HG02973 (cell line): ENCODE results near the gene FAXDC2.
A peak's percentile ranks its signal among the peaks of the same experiment; 100 is the strongest.
"Not testable (repeated sequence)": the region's sequence is repeated elsewhere in the genome, so short reads cannot be mapped to it uniquely, and the experiment has no call there.

ENCODE experiments used
- ATAC-seq: cut with Tn5 transposase; IDR thresholded peaks from one replicate; pipeline ENCODE4 v1.9.1; 2021; ENCODE audit warnings: moderate library complexity; ENCODE audit not compliant: unreplicated experiment

FAXDC2 gene

DNA sequence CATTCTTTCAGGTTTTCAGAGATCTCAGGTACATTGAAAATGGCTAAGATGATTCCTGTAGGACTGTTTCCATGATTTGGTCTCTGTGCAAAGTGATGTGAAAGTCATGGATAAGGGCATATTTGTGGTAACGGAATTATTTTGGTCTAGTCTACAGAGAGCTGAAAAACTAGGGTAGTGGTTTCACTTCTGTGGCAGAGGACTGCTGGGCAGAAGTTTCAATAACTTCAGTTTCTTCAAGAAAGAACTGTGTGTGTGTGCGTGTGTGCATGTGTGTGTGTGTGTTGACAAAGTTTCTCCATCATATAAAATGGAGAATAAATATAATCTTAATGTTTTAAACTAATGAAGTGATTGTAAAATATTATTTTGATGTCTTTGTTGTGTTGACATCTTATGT, 12.4 kb upstream of the FAXDC2 start:
- ATAC-seq = no peak

- no peak for ATAC-seq
Observed at GRCh38 chr5:154861946-154862345, 11.5 kb upstream of the FAXDC2 start.

DNA sequence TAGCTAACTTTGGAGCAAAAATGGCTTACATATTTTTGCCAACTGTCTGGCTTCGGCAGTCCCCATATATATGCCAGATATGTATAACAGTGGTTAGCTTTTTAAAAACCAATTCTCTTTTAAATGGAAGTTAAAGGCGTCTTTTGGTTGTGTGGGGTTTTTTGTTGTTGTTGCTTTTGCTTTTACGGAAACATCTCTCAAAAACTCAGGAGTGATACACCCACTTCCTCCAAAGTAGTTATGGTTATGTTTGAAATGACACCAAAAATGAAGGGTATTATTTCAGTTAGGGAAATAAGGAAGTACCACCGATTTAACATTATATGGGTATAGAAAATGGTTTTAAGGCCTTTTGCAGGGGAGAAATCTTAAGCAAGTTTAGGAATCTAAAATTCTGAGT, 10.4 kb upstream of the FAXDC2 start:
- ATAC-seq = no peak

- no peak for ATAC-seq
Observed at GRCh38 chr5:154860123-154860522, 9.7 kb upstream of the FAXDC2 start.

DNA sequence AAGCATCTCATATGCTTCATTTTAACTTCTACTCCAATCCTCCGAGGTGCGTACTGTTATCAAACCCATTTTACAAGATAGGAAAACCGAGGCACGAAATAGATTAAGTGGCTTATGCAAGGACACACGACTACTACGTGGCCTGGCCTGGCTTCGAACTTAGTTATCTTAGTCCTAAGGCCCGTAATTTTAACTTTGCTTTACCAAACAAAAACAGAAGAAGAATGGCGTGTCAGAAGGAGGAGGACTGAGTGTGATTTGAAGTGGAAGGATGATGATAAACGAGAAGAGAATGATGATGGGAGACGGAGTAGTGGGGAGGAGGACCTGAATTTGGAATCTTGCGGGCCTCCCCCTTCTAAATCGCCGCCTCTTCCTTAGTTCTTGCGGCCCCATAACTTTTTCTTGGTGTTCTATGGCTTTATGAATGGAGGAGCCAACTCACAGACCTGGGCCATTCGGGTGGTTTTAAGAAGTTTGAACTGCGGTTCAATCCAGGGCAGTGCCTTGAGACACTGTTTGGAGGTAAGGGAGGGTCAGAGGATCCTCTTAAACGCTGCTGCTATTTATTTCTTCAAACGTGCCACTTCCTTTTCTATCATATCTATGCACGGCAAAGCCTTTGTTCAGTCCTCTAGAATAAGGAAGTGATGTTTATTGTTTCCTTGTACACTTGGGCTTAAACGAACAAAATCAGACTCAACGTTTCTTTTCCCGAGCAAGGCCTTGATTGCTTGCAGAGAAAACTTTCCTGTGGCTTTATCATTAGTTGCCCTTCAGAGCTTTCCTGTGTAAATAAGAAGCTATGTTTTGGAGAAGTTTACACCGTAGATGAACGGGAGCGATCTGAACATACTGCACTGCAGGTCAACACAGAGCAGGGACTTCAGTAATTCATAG, 8.8 kb upstream of the FAXDC2 start:
- ATAC-seq = no peak

GRCh38 chr5:154858297-154858971, 8.0 kb upstream of the FAXDC2 start, which contains the start of gene CNOT8:
TSS of gene CNOT8 (plus strand) at chr5:154858627. CDS start at chr5:154863279, 4,652 bp downstream.
- peak; percentile 76 for ATAC-seq

- peak; percentile 61 for ATAC-seq
Observed at GRCh38 chr5:154857530-154858296, 7.3 kb upstream of the FAXDC2 start.

DNA sequence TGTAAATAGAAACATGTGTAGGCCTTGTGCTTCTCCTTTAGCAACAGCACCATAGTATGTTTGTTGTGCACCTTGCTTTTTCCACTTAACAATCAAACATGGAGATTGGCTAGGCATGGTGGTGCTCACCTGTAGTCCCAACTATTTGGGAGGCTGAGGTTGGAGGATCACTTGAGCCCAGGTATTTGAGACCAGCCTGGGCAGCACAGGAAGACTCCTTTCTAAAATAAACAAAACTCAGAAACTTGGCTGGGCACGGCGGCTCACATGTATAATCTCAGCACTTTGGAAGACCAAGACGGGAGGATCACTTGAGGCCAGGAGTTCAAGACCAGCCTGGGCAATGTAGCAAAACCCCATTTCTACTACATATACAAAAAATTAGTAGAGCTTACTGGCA, 948 bp upstream of the FAXDC2 start:
- ATAC-seq = no peak

DNA sequence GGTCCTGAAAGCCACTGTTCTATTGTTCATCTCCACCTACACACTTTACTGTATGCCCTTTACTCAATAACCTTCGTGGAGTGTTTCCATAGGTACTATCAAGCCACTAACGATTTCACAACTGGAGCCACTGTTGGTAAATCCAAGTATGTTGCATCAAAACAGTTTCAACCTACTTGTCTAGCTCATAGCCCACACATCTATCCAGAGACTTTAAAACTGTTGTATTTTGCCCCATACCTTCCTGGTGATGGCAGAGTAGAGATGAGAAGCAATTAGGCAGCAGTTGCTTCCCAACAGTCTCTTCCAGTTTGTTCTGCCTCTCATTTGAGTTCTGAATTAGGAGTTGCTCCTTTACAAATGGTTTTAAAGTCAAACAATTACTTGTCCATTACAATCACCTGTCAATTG, 607 bp downstream of the FAXDC2 start:
- ATAC-seq = no peak

DNA sequence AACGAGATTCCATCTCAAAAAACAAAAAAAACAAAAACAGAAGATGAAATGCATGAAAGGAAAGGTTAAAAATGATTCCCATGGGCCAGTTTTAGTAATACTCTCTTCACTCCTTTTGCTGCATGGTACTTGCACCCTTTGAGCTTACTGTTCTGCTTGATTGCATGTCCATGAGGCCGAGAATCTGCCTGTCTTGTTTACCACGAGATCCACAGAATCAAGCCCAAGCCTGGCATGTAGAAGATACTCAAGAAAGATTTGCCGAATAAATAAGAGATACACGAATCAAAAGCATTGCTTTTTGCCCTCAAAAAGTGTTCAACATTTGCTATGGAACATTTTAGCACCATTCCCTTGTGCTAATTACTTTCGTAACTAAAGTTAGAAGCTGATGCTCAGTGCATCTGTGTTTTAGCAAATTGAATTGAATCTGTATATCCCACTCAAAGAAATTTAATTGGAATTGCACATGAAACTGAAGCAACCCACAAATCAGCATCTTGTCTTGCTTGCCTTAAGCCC, 1.1 kb downstream of the FAXDC2 start:
- ATAC-seq = no peak

- no peak for ATAC-seq
Observed at GRCh38 chr5:154844809-154845208, 5.6 kb downstream of the FAXDC2 start.

DNA sequence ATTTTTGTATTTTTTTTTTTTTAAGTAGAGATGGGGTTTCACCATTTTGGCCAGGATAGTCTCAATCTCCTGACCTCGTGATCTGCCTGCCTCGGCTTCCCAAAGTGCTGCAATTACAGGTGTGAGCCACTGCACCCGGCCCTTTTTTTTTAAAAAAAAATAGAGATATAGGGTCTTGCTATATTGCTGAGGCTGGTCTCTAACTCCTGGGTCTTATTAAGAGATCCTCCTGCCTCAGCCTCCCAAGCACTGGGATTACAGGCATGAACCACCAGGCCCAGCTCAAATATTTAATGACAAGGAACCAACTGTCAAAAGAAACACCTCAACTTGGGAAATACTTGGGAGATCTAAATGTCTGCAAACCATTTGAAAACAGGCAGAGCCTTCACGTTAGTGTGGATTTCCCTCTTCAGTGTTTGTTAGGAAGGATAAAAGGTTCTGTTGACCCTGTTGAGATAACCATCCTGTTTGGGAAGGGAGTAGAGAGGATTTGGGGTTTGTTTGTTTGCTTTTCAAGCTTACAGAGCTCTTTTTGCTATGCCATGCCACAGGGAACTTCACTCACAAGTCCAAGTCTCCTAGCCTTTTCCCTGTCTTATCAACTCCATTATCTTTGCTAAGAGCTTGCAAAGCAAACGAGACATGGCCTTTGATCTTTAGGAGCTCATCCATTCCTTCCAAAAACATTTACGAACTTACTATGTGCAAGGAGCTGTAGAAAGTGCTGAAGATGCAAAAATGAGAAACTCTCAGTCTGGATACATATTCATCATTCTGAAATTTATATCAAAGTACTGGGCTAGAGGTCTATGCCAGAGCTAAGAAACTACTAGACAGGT, 7.5 kb downstream of the FAXDC2 start:
- ATAC-seq = no peak

DNA sequence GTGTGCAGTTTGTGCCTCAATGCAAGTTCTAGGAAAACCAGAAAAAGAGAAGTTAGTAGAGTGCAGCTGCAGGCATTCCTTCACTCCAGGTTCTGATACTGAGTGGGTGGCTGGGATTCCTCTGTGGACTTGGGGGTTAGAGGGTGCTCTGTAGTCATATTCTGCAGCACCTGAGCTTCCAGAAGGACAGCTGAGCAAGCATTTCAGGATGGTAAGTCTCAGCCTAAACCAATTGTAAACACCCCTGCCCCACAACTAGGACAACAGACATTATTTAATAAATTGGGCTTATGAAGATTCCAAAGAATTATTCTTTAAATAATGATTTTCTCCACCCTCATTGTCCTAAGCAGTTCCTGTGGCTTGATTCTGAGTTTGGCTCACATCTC, 9.1 kb downstream of the FAXDC2 start:
- ATAC-seq = no peak

DNA sequence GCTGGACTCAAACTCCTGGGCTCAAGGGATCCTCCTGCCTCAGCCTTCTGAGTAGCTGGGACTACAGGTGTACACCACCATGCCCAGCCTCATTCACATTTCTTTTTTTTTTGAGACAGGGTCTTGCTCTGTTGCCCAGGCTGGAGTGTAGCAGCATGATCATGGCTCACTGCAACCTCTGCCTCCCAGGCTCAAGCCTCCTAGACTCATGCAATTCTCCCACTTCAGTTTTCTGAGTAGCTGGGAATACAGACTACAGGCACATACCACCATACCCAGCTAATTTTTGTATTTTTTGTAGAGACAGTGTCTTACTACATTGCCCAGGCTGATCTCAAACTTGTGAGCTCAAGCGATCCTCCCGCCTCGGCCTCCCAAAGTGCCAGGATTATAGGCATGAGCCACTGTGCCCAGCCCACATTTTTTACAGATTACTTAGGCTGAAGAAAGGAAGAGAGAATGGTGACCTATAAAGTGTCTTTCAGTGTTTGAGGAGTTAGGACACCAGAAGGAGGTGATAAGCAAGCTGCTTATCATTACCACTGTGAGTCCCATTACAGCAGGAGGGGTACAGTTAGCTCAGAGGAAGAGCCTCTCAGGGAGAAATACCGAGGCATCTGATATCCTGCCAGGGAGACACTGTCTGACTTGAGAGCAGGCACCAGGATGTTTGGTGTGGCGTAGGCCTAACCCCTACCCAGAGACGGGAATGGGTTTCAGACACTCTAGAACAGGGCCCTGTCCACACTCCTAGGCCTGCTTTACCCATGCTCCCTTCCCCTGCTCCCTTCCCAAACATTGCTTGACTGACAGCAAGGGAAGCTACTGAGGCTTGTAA, 9.7 kb downstream of the FAXDC2 start:
- ATAC-seq = no peak

DNA sequence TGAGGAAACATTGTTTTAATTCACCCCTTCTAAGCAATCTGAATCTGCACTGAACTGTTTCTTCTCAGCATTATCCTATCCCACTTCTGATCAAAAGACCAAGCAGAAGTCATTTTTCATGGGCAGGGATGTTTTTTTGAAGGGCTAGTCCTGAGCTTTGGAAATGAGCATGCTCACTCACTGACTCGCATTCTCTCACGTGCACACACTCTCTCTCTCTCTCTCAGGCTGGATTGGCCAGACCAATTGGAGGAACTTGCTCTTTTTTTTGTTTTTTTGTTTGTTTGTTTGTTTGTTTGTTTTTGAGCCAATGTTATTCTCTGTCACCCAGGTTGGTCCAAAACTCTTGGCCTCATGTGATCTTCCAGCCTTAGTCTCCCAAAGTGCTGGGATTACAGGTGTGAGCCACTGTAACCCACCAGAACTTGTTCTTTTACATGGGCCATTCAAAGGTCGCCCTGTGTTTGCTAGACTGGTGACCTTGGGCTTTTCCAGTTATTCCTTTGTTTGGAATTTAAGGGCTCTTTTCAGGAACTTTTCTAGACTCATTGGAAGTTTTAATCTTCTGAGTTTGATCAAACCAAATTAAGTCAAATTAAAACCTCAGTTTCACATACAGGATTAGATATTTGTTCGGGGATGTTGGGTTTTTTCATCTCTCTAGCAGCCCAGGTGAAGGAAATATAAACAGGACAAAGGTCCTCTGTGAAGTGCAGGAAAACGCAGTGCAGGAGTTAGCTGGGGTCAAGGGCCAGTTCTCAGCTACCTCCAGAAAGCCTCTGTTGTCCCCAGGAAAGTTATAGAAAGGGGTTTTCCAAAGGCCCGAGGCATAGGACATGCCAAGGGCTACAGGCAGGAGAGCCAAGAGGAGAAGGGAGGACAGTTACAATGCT, 13.1 kb downstream of the FAXDC2 start:
- no peak for ATAC-seq

DNA sequence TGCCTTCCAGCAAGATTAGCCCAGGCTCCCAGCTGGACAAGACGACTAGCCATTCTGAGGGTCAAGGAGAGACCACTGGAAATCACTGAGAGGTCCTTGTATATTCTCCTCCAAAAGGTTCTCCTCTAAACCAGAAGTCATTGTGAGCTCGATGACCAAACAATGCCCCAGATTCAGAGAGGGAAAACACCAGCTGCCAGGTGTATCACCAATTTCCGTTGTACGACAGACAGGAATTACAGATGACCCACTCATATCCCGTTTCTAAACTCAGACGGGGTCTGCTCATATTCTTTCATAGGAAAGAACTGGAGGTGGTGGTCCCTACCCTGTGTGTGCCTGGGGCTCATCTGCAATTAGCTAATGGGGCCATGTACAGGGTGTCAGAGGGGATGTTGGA, 14.2 kb downstream of the FAXDC2 start:
- no peak for ATAC-seq

DNA sequence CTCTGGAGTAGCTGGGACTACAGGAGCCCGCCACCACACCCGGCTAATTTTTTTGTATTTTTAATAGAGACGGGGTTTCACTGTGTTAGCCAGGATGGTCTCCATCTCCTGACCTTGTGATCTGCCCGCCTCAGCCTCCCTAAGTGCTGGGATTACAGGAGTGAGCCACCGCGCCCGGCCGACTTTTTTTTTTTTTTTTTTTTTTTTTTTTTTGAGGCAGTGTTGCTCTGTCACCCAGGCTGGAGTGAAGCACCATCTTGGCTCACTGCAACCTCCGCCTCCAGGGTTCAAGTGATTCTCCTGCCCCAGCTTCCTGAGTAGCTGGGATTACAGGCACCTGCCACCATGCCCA, 14.7 kb downstream of the FAXDC2 start:
- not testable (repeated sequence) for ATAC-seq

DNA sequence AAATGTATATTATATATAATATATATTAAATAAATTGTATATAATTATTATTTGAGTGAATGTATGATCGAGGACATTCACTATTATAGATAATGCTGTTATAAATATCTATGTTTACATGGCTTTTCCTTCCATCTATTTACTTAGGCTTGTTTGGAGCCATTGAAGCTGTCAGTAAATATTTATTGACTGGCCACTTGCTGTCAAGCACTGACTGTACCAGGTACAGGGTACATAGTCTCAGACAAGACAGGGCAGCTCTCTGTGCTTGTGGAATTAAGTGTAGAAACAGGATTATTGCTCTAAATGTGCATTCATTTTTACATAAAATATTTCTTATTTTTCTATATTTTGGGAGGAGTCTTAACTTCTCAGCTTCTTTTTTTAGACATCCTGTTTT, 16.4 kb downstream of the FAXDC2 start:
- ATAC-seq = no peak

DNA sequence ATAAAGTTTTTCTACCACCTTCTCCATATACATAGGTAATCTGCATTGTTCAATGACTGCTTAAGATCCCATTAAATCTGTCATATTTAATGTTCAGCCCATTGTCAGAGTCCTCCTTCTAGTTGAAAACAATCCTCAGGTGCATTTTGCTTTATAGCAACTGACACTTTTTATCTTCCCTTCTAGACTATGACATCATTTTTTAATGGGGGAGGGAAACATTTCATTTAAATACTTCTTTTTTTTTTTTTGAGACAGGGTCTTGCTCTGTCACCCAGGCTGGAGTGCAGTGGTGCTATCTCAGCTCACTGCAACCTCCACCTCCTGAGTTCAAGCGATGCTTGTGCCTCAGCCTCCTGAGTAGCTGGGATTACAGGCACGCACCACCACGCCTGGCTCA, 17.6 kb downstream of the FAXDC2 start:
- ATAC-seq = not testable (repeated sequence)
